AG09309 (cell line): ENCODE data around the gene FAM200B.

Experiments used
- DNase-seq: peaks from one replicate; pipeline ENCODE4 v3.0.0-alpha.2; 2010; ENCODE audit warnings: low read depth
- H3K4me3 ChIP-seq: 2 replicates; pipeline ENCODE4 v1.5.1; 2011; ENCODE audit warnings: mild to moderate bottlenecking, low read depth, low read length, moderate library complexity; ENCODE audit not compliant: control insufficient read depth
- CTCF ChIP-seq: IDR thresholded peaks from 2 replicates; pipeline ENCODE4 v1.5.1; 2011; ENCODE audit warnings: mild to moderate bottlenecking, low read depth, low read length, inconsistent platforms; ENCODE audit not compliant: insufficient read depth, control insufficient read depth; ENCODE audit errors: missing control alignments

The FAM200B gene

GRCh38 chr4:15735536-15735935 is 53.9 kb downstream of the FAM200B start:
- no peak for TF ChIP-seq CTCF
- no peak overlapping the region for H3K4me3 ChIP-seq
- no peak for DNase-seq

GRCh38 chr4:15736514-15737050 is 55.0 kb downstream of the FAM200B start:
- H3K4me3 ChIP-seq: no peak overlapping the region
- DNase-seq: no peak
- TF ChIP-seq CTCF: no peak

- no peak overlapping the region for H3K4me3 ChIP-seq
- TF ChIP-seq CTCF: no peak
- no peak for DNase-seq
Measured at GRCh38 chr4:15737255-15737654, 55.6 kb downstream of the FAM200B start.

- H3K4me3 ChIP-seq: no peak overlapping the region
- TF ChIP-seq CTCF: no peak
- DNase-seq: no peak
Measured at GRCh38 chr4:15738877-15739276, 57.2 kb downstream of the FAM200B start.
